Osteocyte (in vitro differentiated cells): ENCODE measurements around the gene CNST. TPM values are rescaled to one million over a fixed set of nuclear protein-coding genes. Genes with fewer than 3 reads are reported as not detected.
"Not testable (repeated sequence)": the region's sequence is repeated elsewhere in the genome, so short reads cannot be mapped to it uniquely, and the experiment has no call there.

ENCODE experiments used
- DNase-seq: peaks from one replicate; pipeline ENCODE4 v3.0.0; 2021; ENCODE audit warnings: mixed read lengths; ENCODE audit not compliant: unreplicated experiment; ENCODE audit errors: extremely low spot score
- H3K27ac Mint-ChIP-seq: one replicate; pipeline ENCODE4 v1.8.0; 2021; ENCODE audit warnings: mild to moderate bottlenecking, mixed read lengths; ENCODE audit not compliant: unreplicated experiment
- H3K27me3 Mint-ChIP-seq: one replicate; pipeline ENCODE4 v1.8.0; 2021; ENCODE audit warnings: mixed read lengths; ENCODE audit not compliant: unreplicated experiment
- H3K36me3 Mint-ChIP-seq: one replicate; pipeline ENCODE4 v1.8.0; 2021; ENCODE audit warnings: mixed read lengths; ENCODE audit not compliant: unreplicated experiment
- H3K4me1 Mint-ChIP-seq: one replicate; pipeline ENCODE4 v1.8.0; 2021; ENCODE audit warnings: mixed read lengths; ENCODE audit not compliant: unreplicated experiment
- H3K4me3 Mint-ChIP-seq: one replicate; pipeline ENCODE4 v1.8.0; 2021; ENCODE audit warnings: mild to moderate bottlenecking, moderate library complexity, mixed read lengths; ENCODE audit not compliant: unreplicated experiment
- H3K9me3 Mint-ChIP-seq: one replicate; pipeline ENCODE4 v1.8.0; 2021; ENCODE audit warnings: mixed read lengths; ENCODE audit not compliant: unreplicated experiment
- total RNA-seq: library from RNA; stranded (reverse); gene quantifications from 2 replicates; pipeline ENCODE4 v1.2.1, GENCODE V29; 2021
- TF ChIP-seq, protein P1 (sequence below): fragments of 200-600 bp; sonication (generic); IDR thresholded peaks from 2 replicates; pipeline ENCODE4 v1.5.0; 2021; ENCODE audit warnings: antibody characterized with exemption, mild to moderate bottlenecking, moderate library complexity

CNST gene
- total RNA-seq, 1 donor from 2014 or later = 26.8 TPM

DNA sequence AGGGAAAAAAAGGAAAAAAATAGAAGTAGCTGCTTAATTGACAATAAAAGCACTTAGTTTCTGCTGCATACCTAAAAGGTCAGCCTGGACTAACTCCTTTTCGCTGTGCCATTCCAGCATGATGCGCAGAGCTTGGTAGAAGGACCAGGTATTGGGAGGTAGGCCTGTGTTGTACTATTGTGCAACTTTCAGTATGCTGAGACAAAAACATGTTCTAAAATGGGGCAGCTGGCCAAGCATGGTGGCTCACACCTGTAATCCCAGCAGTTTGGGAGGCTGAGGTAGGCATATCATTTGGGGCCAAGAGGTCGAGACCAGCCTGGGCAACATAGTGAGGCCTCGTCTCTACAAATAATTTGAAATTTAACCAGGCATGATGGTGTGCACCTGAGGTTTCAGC is 142.9 kb downstream of the CNST start:
- DNase-seq = no peak
- no peaks in the 10 kb centered on the region for H3K27me3 Mint-ChIP-seq
- H3K4me3 Mint-ChIP-seq = no peak overlapping the region
- H3K36me3 Mint-ChIP-seq = no peaks in the 10 kb centered on the region
- TF ChIP-seq, protein P1, sequence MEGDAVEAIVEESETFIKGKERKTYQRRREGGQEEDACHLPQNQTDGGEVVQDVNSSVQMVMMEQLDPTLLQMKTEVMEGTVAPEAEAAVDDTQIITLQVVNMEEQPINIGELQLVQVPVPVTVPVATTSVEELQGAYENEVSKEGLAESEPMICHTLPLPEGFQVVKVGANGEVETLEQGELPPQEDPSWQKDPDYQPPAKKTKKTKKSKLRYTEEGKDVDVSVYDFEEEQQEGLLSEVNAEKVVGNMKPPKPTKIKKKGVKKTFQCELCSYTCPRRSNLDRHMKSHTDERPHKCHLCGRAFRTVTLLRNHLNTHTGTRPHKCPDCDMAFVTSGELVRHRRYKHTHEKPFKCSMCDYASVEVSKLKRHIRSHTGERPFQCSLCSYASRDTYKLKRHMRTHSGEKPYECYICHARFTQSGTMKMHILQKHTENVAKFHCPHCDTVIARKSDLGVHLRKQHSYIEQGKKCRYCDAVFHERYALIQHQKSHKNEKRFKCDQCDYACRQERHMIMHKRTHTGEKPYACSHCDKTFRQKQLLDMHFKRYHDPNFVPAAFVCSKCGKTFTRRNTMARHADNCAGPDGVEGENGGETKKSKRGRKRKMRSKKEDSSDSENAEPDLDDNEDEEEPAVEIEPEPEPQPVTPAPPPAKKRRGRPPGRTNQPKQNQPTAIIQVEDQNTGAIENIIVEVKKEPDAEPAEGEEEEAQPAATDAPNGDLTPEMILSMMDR = no peak
- no peak overlapping the region for H3K27ac Mint-ChIP-seq
- H3K9me3 Mint-ChIP-seq = peaks cover 18% of the 10 kb centered on the region
- peaks cover 25% of the 10 kb centered on the region for H3K4me1 Mint-ChIP-seq

DNA sequence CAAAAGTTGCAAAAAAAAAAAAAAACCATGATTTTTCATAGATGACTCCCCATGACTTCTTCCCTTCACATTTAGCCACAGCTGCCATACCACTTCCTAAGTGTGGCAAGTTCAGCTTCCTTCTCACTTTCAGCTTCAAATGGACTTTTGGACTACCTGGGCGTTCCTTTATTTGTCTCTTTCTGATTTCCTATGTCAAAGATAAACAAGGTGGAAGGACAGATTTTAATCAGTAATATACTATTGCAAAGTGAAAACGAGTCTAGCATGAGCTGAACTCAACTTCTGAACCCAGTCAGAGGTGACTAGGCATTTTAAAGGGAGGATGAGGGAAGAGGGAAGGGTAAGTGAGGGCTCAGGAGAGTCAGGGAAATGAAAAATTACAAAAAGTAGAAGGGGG is 143.6 kb downstream of the CNST start:
- H3K36me3 Mint-ChIP-seq = no peaks in the 10 kb centered on the region
- H3K27me3 Mint-ChIP-seq = no peaks in the 10 kb centered on the region
- TF ChIP-seq, protein P1 = no peak
- peaks cover 18% of the 10 kb centered on the region for H3K9me3 Mint-ChIP-seq
- no peak overlapping the region for H3K4me3 Mint-ChIP-seq
- peaks cover 19% of the 10 kb centered on the region for H3K4me1 Mint-ChIP-seq
- no peak for DNase-seq
- no peak overlapping the region for H3K27ac Mint-ChIP-seq

DNA sequence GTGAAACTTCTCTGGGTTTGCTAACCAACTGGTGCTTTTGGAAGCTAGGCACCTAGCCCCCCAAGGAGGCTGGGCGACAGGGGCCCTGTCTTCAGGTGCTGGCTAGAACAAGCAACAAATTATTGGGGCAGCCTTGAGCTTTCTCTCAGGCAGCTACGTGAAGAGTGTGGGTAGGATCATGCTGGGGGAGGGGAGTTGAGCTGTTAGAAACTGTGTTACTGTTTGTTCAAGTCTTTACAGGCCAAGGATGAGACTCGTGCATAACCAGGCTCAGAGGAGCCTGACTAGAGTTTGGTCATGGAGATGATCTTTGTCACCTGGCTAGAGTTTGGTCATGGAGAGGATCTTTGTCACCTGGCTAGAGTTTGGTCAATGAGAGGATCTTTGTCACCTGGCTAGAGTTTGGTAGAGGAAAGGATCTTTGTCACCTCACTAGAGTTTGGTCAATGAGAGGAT is 145.3 kb downstream of the CNST start:
- H3K27me3 Mint-ChIP-seq = peaks cover 4% of the 10 kb centered on the region
- H3K27ac Mint-ChIP-seq = no peak overlapping the region
- H3K4me1 Mint-ChIP-seq = peaks cover 8% of the 10 kb centered on the region
- H3K36me3 Mint-ChIP-seq = no peaks in the 10 kb centered on the region
- no peak for DNase-seq
- H3K9me3 Mint-ChIP-seq = peaks cover 23% of the 10 kb centered on the region
- TF ChIP-seq, protein P1 = no peak
- no peak overlapping the region for H3K4me3 Mint-ChIP-seq

DNA sequence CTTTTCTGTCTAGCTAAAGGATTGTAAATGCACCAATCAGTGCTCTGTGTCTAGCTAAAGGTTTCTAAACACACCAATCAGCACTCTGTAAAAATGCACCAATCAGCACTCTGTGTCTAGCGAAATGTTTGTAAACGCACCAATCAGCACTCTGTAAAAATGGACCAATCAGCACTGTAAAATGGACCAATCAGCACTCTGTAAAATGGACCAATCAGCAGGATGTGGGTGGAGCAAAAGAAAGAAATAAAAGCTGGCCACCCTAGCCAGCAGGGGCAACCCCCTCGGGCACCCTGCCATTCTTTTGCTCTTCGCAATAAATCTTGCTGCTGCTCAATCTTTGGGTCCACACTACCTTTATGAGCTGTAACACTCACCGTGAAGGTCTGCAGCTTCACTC is 146.2 kb downstream of the CNST start:
- not testable (repeated sequence) for H3K4me3 Mint-ChIP-seq, H3K27ac Mint-ChIP-seq, DNase-seq, H3K36me3 Mint-ChIP-seq, H3K27me3 Mint-ChIP-seq, H3K4me1 Mint-ChIP-seq
- peaks cover 23% of the 10 kb centered on the region for H3K9me3 Mint-ChIP-seq

Other genes starting within 250 kb of the CNST start
- gene SMYD3, start 59.2 kb upstream of the CNST start, total RNA-seq = 22.3 and 22.8 TPM in 2 replicates
- 11.5 and 12.5 TPM in 2 replicates for gene TFB2M, start 195 bp upstream of the CNST start, total RNA-seq
- 34.4 and 34.9 TPM in 2 replicates for gene SCCPDH, start 158.0 kb downstream of the CNST start, total RNA-seq